HCT116 (cell line): ENCODE results near the gene DCP1B. TPM values are rescaled to one million over a fixed set of nuclear protein-coding genes. Genes with fewer than 3 reads are reported as not detected.

ENCODE experiments used
- ATAC-seq: fragments of 200-7000 bp; cut with Tn5 transposase; 2 replicates; pipeline ENCODE4 v1.9.1; 2020; ENCODE audit warnings: mild to moderate bottlenecking, moderate library complexity
- BruUV-seq: library from RNA; stranded (reverse); fragments of 400-500 nt; replicated peaks from 2 replicates; lab custom pipeline; 2021; lab: Mats Ljungman, UMichigan
- CTCF ChIA-PET: fragments of 300-600 bp; sonication (Branson Sonifier 250); formaldehyde crosslinking; loops from one replicate; lab custom pipeline; 2021; ENCODE audit warnings: antibody characterized with exemption; lab: Charles Lee
- POLR2A ChIA-PET: fragments of 300-600, 350-600 bp; sonication (Branson Sonifier 250); formaldehyde crosslinking; loops from one replicate; lab custom pipeline; 2021; ENCODE audit warnings: antibody characterized with exemption; lab: Charles Lee
- RAD21 ChIA-PET, 2 experiments: fragments of 300-600 bp; sonication (Branson Sonifier 250); formaldehyde crosslinking; loops; one replicate each; lab custom pipeline; 2023; ENCODE audit warnings: low total read pairs in 2 of 2; ENCODE audit not compliant: uncharacterized antibody in 2 of 2, unreplicated experiment in 2 of 2, low non-redundant PET in 1 of 2; lab: Charles Lee
- DNase-seq: peaks from one replicate; pipeline ENCODE4 v3.0.0-alpha.2; 2010; ENCODE audit warnings: low read depth, low spot score
- H2AFZ ChIP-seq: fragments of 200-600 bp; shearing (Covaris generic), sonication (generic); 2 replicates; pipeline ENCODE4 v1.6.1; 2017; ENCODE audit warnings: low read depth, mixed run types, mixed read lengths, antibody characterized with exemption, low read length; ENCODE audit not compliant: poor library complexity, severe bottlenecking
- H3K27ac ChIP-seq: 2 replicates; pipeline ENCODE4 v1.5.1; 2012; ENCODE audit warnings: low read depth, low read length
- H3K27me3 ChIP-seq: fragments of 200-600 bp; sonication (generic); 2 replicates; pipeline ENCODE4 v1.6.1; 2016; ENCODE audit warnings: mixed run types, low read length, mixed read lengths; ENCODE audit not compliant: insufficient read depth
- H3K36me3 ChIP-seq, 2 experiments: fragments of 200-500 bp in 1 of 2; fragments of 200-600 bp in 1 of 2; sonication (Bioruptor generic) in 1 of 2; sonication (generic) in 1 of 2; 2 replicates each; pipeline versions ENCODE4 v1.5.1 to v1.6.1; 2014 to 2016; ENCODE audit warnings: low read length in 2 of 2, inconsistent platforms in 1 of 2, mixed read lengths in 1 of 2, mixed run types in 1 of 2; ENCODE audit not compliant: insufficient read depth in 2 of 2, control insufficient read depth in 1 of 2
- H3K4me1 ChIP-seq, 2 experiments: fragments of 200-600 bp in 1 of 2; sonication (generic) in 1 of 2; 2 replicates each; pipeline versions ENCODE4 v1.5.1 to v1.6.1; 2012 to 2017; ENCODE audit warnings: low read length in 2 of 2, inconsistent platforms in 1 of 2, mild to moderate bottlenecking in 1 of 2, mixed read lengths in 1 of 2, mixed run types in 1 of 2, moderate library complexity in 1 of 2; ENCODE audit not compliant: insufficient read depth in 2 of 2, control insufficient read depth in 1 of 2
- H3K4me2 ChIP-seq: fragments of 200-600 bp; sonication (generic); 2 replicates; pipeline ENCODE4 v1.6.1; 2017; ENCODE audit warnings: mixed run types, low read length, mixed read lengths
- H3K4me3 ChIP-seq, 2 experiments: fragments of 200-600 bp in 1 of 2; sonication (generic) in 1 of 2; replicated peaks in 1 of 2; 2 replicates each; pipeline ENCODE4 v1.5.1; 2011 to 2016; ENCODE audit warnings: low read length in 2 of 2, control low read depth in 1 of 2, low read depth in 1 of 2, mild to moderate bottlenecking in 1 of 2, mixed read lengths in 1 of 2, mixed run types in 1 of 2
- H3K79me2 ChIP-seq: fragments of 200-600 bp; sonication (generic); 2 replicates; pipeline ENCODE4 v1.6.1; 2017; ENCODE audit warnings: mild to moderate bottlenecking, mixed run types, low read length, moderate library complexity, mixed read lengths; ENCODE audit not compliant: insufficient read depth
- H3K9ac ChIP-seq: fragments of 200-600 bp; sonication (generic); 2 replicates; pipeline ENCODE4 v1.6.1; 2016; ENCODE audit warnings: low read length, mixed read lengths
- H3K9me2 ChIP-seq: fragments of 200-600 bp; sonication (generic), shearing (Covaris generic); 2 replicates; pipeline ENCODE4 v1.6.1; 2017; ENCODE audit warnings: mixed run types, mild to moderate bottlenecking, moderate library complexity; ENCODE audit not compliant: insufficient read depth
- H3K9me3 ChIP-seq, 2 experiments: fragments of 200-500 bp in 1 of 2; fragments of 200-600 bp in 1 of 2; sonication (Bioruptor generic) in 1 of 2; sonication (generic) in 1 of 2; 2 replicates each; pipeline ENCODE4 v1.6.1; 2014 to 2017; ENCODE audit warnings: low read length in 2 of 2, mixed read lengths in 2 of 2, inconsistent platforms in 1 of 2, low read depth in 1 of 2, mild to moderate bottlenecking in 1 of 2, mixed run types in 1 of 2, moderate library complexity in 1 of 2; ENCODE audit not compliant: control insufficient read depth in 1 of 2, insufficient read depth in 1 of 2
- H4K20me1 ChIP-seq: fragments of 200-600 bp; sonication (generic), shearing (Covaris generic); 2 replicates; pipeline ENCODE4 v1.6.1; 2017; ENCODE audit warnings: mixed run types, mild to moderate bottlenecking, moderate library complexity; ENCODE audit not compliant: insufficient read depth
- REST ChIP-seq: IDR thresholded peaks from 2 replicates; pipeline ENCODE4 v1.6.1; 2012; ENCODE audit warnings: low read depth
- SIN3A ChIP-seq: IDR thresholded peaks from 2 replicates; pipeline ENCODE4 v1.6.1; 2012; ENCODE audit warnings: low read depth
- TCF7L2 ChIP-seq: IDR thresholded peaks from 2 replicates; pipeline ENCODE4 v1.7.0; 2011; ENCODE audit warnings: borderline replicate concordance, inconsistent platforms; ENCODE audit not compliant: insufficient read depth, insufficient read length; ENCODE audit errors: extremely low read depth
- YY1 ChIP-seq: IDR thresholded peaks from 2 replicates; pipeline ENCODE4 v1.6.1; 2011; ENCODE audit warnings: low read length, low read depth, moderate library complexity, mild to moderate bottlenecking; ENCODE audit not compliant: insufficient replicate concordance; ENCODE audit errors: extremely low read depth
- ZFX ChIP-seq: fragments of 450-650 bp; IDR thresholded peaks from 2 replicates; pipeline ENCODE4 v1.6.1; 2017
- intact Hi-C: fragments of 100-400 bp; cut with micrococcal nuclease; formaldehyde crosslinking; loops from 2 replicates; pipeline ENCODE4 v1.10.0; 2022
- total RNA-seq: library from RNA; stranded (reverse); gene quantifications from one replicate; pipeline ENCODE4 v1.2.1, GENCODE V29; 2021; ENCODE audit not compliant: unreplicated experiment

Gene DCP1B
- total RNA-seq, 1 experiment from 2014 or later, result 13.8 TPM

GRCh38 chr12:2019126-2019525, 14.9 kb upstream of the DCP1B start:
- Histone ChIP-seq H3K4me3 (no peak overlapping the region), H4K20me1 (no peaks in the 10 kb centered on the region), H3K9ac (no peak overlapping the region), H3K9me3 (no peaks in the 10 kb centered on the region), H3K4me1 (0 out of 4 replicates have a peak, but pooled peaks cover 0 to under 1% of the 10 kb centered on the region in 2 experiments), H3K4me2 (no peak overlapping the region), H2AFZ (no peak overlapping the region), H3K79me2 (no peaks in the 10 kb centered on the region), H3K36me3 (no peaks in the 10 kb centered on the region), H3K9me2 (no peaks in the 10 kb centered on the region), H3K27me3 (peaks cover 28% of the 10 kb centered on the region), H3K27ac (no peak overlapping the region)
- TF ChIP-seq SIN3A, result no peak
- no peak for TF ChIP-seq REST
- no peak for TF ChIP-seq TCF7L2
- TF ChIP-seq ZFX, result no peak
- no peak for TF ChIP-seq YY1
- no TSS peak for BruUV-seq
- CTCF ChIA-PET, result no interaction called here
- POLR2A ChIA-PET, result interaction anchor here (1.3 kb wide), 1 partner anchor 15 kb away, joined by 3 read pairs; the partner anchor contains the start of gene DCP1B
- RAD21 ChIA-PET, result interaction anchor here in 1 of 2 experiments (0.6 kb wide), 1 partner anchor 14 kb away, joined by 4 read pairs; no protein-coding TSS in a partner anchor
- ATAC-seq (no peak), DNase-seq (no peak)
- intact Hi-C loops, result no loop called here
